GM21526 (cell line): Measurements from ENCODE around the gene SAMD7.

Experiments used
- ATAC-seq: cut with Tn5 transposase; IDR thresholded peaks from one replicate; pipeline ENCODE4 v1.9.1; 2021; ENCODE audit warnings: moderate library complexity; ENCODE audit not compliant: unreplicated experiment, low FRiP score

SAMD7 gene

GRCh38 chr3:169907476-169907875, 3.9 kb upstream of the SAMD7 start:
- no peak for ATAC-seq

DNA sequence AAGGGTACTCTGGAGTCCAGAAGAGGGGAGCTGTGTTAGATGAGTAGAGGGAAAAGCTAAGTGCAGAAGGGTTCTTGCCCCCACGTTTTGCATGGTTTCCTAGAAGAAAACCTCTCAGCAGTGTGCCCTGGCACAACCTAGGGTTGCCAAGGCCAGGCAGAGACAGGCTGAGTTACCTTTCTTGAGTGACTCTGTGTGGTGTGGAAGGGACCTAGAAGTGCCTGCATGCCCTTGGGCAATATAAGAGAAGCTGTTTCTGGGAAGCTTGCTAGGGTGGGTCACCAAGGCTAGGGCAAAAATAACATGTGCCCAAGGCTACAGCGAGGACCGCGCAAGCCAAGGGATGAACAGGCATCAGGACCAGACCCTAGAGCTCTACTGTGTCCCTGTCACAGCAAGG, 3.4 kb upstream of the SAMD7 start:
- ATAC-seq, result no peak

GRCh38 chr3:169913323-169913722, 2.0 kb downstream of the SAMD7 start:
- no peak for ATAC-seq

- ATAC-seq, result no peak
These were observed 2.9 kb downstream of the SAMD7 start for GRCh38 chr3:169914321-169914720.

DNA sequence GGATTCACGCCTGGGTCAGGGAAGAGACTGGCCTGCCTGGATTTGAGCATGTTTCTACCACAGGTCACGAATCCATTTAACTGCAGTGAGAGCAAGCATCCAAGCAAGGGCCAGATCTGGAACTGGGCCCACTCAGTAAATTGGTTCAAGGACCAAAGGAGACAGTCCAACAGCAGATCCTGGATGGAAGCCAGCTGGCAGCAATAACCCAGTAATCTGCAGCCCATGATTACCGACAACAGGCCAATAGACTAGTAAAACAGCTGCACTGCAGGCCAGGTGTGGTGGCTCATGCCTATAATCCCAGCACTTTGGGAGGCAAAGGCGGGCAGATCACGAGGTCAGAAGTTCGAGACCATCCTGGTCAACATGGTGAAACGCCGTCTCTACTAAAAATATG, 11.8 kb downstream of the SAMD7 start:
- no peak for ATAC-seq

GRCh38 chr3:169923831-169924230, 12.5 kb downstream of the SAMD7 start:
- no peak for ATAC-seq

DNA sequence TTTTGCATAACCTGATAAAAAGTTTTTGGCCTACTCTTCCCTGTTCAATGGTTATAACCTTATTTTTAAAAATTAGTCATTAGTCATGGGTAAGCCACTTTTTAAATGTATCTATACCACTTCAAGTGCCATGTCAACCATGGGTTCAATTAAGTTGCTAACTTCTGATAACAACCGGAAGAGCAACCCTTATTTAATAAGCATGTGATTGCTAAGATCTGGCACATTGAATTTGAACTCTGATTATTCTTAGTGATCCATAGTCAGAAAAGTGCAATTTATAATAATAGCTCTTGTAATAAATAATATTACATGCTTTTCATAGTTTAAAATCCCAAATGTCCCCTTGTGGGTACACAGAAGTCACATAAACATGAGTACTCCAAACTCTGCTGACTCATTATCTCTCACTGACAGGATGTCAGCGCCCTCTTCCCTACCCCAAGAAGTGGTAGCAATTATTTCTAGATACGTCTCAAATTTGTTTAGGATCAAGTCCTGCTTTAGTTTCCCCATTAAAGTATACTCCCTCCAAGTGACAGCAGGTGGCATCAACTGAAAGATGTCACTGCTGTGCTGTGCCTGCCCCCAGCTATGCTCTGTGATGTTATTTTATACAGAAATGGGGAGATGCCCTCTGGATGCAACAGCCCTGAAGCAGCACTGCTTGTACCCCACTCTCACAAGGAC, 18.6 kb downstream of the SAMD7 start:
- ATAC-seq, result no peak

DNA sequence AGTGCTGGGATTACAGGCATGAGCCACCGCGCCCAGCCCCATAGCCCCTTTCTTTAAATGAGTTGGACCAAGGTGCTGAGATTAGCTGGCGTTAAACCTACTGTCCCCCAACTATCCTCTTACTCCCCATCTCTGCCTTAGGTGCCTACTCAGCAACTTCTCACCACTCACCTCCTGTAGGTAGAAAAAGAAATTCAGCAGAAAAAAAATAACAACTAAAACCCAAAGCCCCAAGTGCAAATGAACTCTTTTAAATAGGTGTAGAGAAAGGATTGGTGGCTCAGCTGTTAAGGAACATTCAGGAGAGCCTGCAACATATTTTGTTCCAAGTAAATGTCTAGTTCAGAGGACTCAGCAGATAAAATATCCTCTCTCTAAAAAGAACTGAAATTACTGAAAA, 19.5 kb downstream of the SAMD7 start:
- no peak for ATAC-seq

DNA sequence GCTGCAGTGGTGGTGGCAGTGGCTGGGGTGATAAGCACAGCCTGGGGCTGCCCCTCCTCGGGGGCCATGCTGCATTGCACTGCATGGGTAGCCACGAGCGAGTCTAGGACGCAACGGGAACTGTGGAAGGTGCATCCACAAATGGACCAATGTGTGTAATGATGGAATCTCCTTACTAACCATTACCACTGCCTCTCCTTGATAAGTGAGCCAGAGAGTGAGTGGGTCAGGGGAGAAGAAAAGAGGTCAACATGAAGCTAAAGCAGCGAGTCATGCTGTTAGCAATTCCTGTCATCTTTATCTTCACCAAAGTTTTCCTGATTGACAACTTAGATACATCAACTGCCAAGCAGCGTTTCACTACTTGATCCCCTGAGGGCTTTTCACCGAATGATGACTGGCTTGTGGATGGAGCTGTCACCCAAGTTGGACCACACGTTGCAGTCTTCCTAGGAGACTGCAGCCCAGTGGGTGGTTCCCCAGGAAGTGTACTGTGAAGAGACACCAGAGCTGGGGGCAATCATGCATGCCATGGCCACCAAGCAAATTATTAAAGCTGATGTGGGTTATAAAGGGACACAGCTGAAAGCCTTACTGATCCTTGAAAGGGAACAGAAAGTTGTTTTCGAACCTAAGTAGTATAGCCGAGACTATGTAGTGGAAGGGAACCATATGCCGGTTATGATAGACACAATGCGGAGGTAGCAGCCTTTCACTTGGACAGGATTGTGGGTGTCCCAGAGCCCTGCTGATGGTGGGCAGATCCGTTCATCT, 20.6 kb downstream of the SAMD7 start:
- ATAC-seq, result peak; percentile 92

DNA sequence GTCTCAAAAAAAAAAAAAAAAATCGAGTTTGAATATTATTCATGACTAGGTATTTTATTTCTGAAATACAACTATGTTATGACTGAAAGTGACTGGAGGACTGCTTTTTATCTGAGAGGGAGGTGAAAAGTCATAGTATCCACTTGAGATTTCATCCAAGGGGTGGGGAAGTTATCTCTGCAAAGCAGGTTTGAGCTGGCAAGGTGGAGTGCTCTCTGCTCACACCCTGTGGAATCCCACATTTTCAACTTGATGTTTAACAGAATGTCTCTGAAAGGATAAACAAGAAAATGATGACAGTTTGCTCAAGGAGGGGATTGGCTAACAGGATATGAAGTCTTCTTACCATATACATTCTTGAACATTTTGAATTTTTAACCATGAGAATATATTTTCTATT, 27.9 kb downstream of the SAMD7 start:
- no peak for ATAC-seq

DNA sequence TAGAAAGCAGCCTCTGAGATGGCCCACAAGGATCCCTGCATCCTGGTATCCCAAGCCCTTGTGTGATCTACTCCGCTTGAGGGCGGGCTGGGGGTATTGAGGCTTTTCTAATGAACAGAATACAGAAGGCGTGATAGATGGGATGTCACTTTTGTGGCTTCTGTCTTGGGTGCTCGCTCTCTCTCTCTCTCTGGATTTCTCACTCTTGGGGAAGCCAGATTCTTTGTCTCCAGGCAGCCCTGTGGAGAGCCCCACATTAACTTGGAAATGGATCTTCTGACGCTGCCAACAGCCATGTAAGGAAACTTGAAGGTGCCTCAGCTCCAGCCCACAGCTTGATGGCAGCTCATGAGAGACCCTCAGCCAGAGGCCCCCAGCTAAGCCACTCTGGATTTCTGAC, 28.4 kb downstream of the SAMD7 start:
- ATAC-seq, result no peak

DNA sequence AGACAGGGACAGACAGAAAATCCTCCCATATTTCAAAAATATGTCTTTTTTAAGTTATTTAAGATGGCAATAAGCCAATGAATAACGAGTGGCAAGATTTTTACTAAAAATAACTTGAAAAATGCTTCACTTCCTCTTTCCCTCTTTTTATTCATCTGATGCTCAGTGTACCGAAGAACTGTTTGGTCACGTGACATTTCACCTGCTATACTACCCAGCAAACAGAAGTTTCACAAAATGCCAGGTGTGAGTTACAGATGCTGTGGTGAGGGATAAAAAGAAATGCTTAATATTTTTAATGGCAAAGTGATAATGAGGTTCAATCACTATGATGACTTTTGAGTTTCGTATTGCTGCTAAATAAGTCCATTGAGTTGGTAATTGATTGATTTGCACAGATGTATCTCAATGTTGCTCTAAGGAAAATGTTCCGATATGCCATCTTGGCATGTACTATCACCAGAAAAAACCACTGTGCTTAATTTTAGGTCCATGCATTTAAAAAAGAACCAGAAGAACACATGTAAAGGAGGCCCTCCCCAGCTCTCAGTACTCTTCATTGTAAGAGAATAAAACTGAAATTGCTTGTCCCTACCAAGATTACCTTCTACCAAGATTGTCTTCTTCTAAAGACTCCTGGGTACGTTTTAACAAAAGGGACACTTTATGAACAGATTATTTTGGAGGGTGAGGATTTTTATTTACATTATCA, 29.3 kb downstream of the SAMD7 start:
- peak; percentile 78 for ATAC-seq

- peak; percentile 77 for ATAC-seq
These were observed 33.9 kb downstream of the SAMD7 start for GRCh38 chr3:169945313-169945712.

DNA sequence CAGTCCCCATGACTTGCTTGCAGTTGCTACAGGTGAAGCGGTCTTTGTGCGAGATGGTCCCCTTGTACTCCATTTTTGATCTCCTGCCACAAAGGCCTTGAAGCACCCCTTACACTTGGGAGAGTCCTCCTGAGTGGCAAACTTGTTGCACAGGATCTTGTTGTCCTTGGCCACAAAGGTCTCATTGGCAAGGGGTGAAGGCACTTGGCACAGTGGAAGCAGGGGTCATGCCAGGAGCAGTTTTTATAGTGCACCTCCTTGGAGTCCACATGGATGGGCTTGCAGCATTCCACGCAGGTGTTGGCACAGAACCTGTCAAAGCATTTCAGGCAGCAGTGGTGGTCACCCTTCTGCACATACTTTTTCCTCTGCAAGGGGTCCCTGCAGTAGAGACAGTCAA, 35.0 kb downstream of the SAMD7 start:
- no peak for ATAC-seq

DNA sequence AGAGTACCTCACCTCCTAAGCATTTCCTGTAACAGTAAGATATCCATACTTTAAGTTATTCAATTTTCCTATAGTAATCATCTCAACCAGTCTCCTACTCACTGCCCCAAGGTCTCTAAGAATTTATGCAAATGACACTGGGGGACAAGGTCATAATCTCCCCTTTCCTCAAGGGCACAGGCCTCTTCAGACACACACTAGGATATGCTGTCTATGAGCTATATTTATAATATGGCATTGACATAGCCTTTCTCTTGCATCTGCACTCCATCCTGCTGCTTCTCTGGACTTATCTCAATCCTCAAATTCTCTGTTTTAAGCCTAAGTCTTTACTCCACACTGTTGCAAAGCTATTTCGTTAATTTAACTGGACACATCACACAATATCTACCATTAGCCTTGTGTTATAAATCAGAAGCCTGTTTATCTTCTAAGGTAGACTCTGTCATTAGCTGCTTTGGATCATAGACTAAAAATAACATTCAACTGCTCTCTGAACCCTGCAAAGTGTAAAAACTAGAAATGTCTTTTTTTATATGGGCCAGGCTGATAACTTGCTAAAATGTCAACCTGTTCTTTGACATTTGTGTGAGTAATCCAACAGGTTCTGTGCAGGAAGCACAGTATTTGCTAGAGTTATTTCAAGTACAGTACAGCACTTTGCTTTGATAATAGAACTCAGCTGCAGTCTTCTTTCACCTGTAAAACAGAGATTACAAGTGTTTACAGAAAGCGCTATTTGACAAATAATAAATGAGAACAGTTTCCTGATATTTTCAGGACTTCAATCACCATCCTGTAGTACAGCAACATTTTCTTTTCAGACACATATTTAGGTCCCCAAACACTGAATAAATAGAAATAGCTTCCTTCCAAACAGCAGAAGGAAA, 37.4 kb downstream of the SAMD7 start:
- no peak for ATAC-seq

DNA sequence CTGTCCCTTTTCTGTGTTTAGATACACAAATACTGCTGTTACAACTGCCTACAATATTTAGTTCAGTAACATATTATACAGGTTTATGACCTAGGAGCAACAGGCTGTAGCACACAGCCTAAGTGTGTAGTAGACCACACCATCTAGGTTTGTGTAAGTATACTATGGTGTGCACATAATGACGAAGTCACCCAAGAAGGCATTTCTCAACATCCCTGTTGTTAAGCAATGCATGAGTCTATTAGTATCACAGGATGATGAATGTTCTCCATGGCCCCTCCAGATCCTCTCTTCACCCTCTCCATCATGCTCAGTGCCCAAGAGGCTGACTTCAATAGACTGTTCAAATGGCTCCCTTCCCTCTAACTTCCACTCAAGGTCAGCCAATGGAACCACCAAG, 40.7 kb downstream of the SAMD7 start:
- ATAC-seq, result no peak

GRCh38 chr3:169953462-169954141, 42.2 kb downstream of the SAMD7 start:
- peak; percentile 15 for ATAC-seq

GRCh38 chr3:169954142-169954756, 42.9 kb downstream of the SAMD7 start:
- ATAC-seq, result peak; percentile 74

GRCh38 chr3:169955406-169955805, 44.0 kb downstream of the SAMD7 start:
- no peak for ATAC-seq

- ATAC-seq, result no peak
These were observed 52.8 kb downstream of the SAMD7 start for GRCh38 chr3:169964176-169964575.
